Measurements from ENCODE around the gene CEP192. TPM values are rescaled to one million over a fixed set of nuclear protein-coding genes. Genes with fewer than 3 reads are reported as not detected.
A peak's percentile ranks its signal among the peaks of the same experiment; 100 is the strongest.

CEP192 gene
- total and polyA plus RNA-seq, 2 of the 13 experiments (the other 11 are each of a cell fraction or from before 2014, with no cell fraction given), result 15.3 to 24.7 TPM

- TF ChIP-seq RXRB (CRISPR knock-in tag; IDR thresholded peaks at IDR 0.05; ENCODE audit: borderline replicate concordance) (peak; percentile 71; the same call in 1 of the 2 replicates), FOXA3 (CRISPR knock-in tag; IDR thresholded peaks at IDR 0.05) (peak; percentile 46), NFIB (CRISPR knock-in tag; IDR thresholded peaks at IDR 0.05; ENCODE audit: borderline replicate concordance) (no peak), DNMT3B (CRISPR knock-in tag; conservative IDR thresholded peaks at IDR 0.05) (no peak), ZNF30 (CRISPR knock-in tag; IDR thresholded peaks at IDR 0.05) (no peak), ZFP36L2 (CRISPR knock-in tag; IDR thresholded peaks at IDR 0.05) (peak; percentile 65; the same call in 1 of the 2 replicates), ZNF318 (CRISPR knock-in tag; IDR thresholded peaks at IDR 0.05) (peak; percentile 85; the same call in 1 of the 2 replicates), ZNF354B (CRISPR knock-in tag; IDR thresholded peaks at IDR 0.05) (no peak), ZNF33A (CRISPR knock-in tag; IDR thresholded peaks at IDR 0.05; ENCODE audit: borderline replicate concordance) (no peak), ZNF770 (CRISPR knock-in tag; IDR thresholded peaks at IDR 0.05) (no peak), ZNF749 (CRISPR knock-in tag; IDR thresholded peaks at IDR 0.05; ENCODE audit: borderline replicate concordance) (peak; percentile 90), PLSCR1 (CRISPR knock-in tag; IDR thresholded peaks at IDR 0.05; ENCODE audit: borderline replicate concordance) (no peak)
Measured at GRCh38 chr18:12990967-12991820, at the start of gene CEP192 (continued).

All from HepG2 (cell line).